Testis (tissue), 3 donors: ENCODE measurements around the gene FAM98A. TPM values are rescaled to one million over a fixed set of nuclear protein-coding genes. Genes with fewer than 3 reads are reported as not detected.

Experiments used
- DNase-seq: peaks from one replicate; pipeline ENCODE4 v3.0.0-alpha.2; 2019
- H3K27ac ChIP-seq, 2 donors: fragments of 200-600 bp; sonication (generic); one replicate each; pipeline ENCODE4 v1.5.1; 2019
- H3K27me3 ChIP-seq: fragments of 200-600 bp; sonication (generic); one replicate; pipeline ENCODE4 v1.5.1; 2019
- H3K36me3 ChIP-seq: fragments of 200-600 bp; sonication (generic); one replicate; pipeline ENCODE4 v1.5.1; 2017; ENCODE audit warnings: low read depth; ENCODE audit errors: missing control alignments
- H3K4me1 ChIP-seq: fragments of 200-600 bp; sonication (generic); one replicate; pipeline ENCODE4 v1.5.1; 2019
- H3K4me3 ChIP-seq, 2 donors: fragments of 200-600 bp; sonication (generic); one replicate each; pipeline ENCODE4 v1.5.1; 2017 to 2019
- H3K9me3 ChIP-seq: fragments of 200-600 bp; sonication (generic); one replicate; pipeline ENCODE4 v1.5.1; 2017
- POLR2A ChIP-seq: fragments of 450-650 bp; IDR thresholded peaks from one replicate; pipeline ENCODE4 v1.6.1; 2017; ENCODE audit warnings: antibody characterized with exemption, mild to moderate bottlenecking, moderate library complexity
- WGBS, 2 donors: methylation state at CpG; one replicate each; pipeline ENCODE4 v1.1.5; 2018; 5-methylcytosine and 5-hydroxymethylcytosine counted together
- intact Hi-C: fragments of 100-400 bp; cut with DNase I; formaldehyde crosslinking; loops from one replicate; pipeline ENCODE4 v1.15.1; 2023; ENCODE audit warnings: low total_unique reads
- polyA plus RNA-seq: library from polyadenylated mRNA; stranded (reverse); fragments of 350-450 nt; fragmentation: Illumina TruSeq; extraction: RNeasy Lipid Tissue Mini Kit (QIAGEN cat#74804); gene quantifications from one replicate; pipeline ENCODE4 v1.2.3, GENCODE V29; 2014; ENCODE audit warnings: low read depth, low replicate concordance; ENCODE audit not compliant: insufficient read depth
- total RNA-seq, 2 donors: library from RNA; depleted of rRNA; stranded (reverse); fragments of >200 nt; gene quantifications; one replicate each; pipeline ENCODE4 v1.2.3, GENCODE V29; 2016
- TF ChIP-seq, protein P1 (sequence below), 3 experiments: fragments of 450-650 bp in 2 of 3; fragments of 200-600 bp in 1 of 3; sonication (generic) in 1 of 3; IDR thresholded peaks; one replicate each; pipeline ENCODE4 v1.5.1; 2016 to 2019; ENCODE audit warnings: antibody characterized with exemption in 3 of 3, mild to moderate bottlenecking in 2 of 3, moderate library complexity in 1 of 3

The FAM98A gene
- total and polyA plus RNA-seq, 3 donors from 2014 or later = 133 to 231 (median 134) TPM

DNA sequence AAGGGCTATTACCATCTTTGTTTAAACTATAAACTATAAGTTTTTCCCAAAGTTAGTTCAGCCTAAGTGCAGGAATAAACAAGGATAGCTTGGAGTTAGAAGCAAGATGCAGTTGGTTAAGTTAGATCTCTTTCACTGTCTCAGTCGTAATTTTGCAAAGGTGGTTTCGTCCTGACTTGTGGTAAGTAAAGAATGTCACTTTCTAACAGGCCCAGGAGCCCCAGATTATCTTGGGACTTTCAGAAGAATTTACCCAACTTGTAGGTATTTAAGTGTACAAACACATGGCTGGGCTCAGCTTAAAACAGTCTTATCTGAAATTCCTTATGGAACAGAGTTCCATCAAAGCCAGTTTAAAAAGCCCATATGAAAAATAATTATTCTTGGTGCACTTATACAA lies 18.3 kb upstream of the FAM98A start:
- no peak for DNase-seq
- intact Hi-C loops = no loop called here
- Histone ChIP-seq H3K36me3 (no peaks in the 10 kb centered on the region), H3K4me3 (no peak overlapping the region), H3K27me3 (no peaks in the 10 kb centered on the region), H3K27ac (no peak overlapping the region), H3K9me3 (no peaks in the 10 kb centered on the region), H3K4me1 (peaks cover 6% of the 10 kb centered on the region)
- 99 to 100% methylated on average over 2 of the region's 2 CpGs for WGBS, 2 donors
- no peak for TF ChIP-seq POLR2A
- TF ChIP-seq, protein P1, sequence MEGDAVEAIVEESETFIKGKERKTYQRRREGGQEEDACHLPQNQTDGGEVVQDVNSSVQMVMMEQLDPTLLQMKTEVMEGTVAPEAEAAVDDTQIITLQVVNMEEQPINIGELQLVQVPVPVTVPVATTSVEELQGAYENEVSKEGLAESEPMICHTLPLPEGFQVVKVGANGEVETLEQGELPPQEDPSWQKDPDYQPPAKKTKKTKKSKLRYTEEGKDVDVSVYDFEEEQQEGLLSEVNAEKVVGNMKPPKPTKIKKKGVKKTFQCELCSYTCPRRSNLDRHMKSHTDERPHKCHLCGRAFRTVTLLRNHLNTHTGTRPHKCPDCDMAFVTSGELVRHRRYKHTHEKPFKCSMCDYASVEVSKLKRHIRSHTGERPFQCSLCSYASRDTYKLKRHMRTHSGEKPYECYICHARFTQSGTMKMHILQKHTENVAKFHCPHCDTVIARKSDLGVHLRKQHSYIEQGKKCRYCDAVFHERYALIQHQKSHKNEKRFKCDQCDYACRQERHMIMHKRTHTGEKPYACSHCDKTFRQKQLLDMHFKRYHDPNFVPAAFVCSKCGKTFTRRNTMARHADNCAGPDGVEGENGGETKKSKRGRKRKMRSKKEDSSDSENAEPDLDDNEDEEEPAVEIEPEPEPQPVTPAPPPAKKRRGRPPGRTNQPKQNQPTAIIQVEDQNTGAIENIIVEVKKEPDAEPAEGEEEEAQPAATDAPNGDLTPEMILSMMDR (IDR thresholded peaks at IDR 0.05) = no peak

DNA sequence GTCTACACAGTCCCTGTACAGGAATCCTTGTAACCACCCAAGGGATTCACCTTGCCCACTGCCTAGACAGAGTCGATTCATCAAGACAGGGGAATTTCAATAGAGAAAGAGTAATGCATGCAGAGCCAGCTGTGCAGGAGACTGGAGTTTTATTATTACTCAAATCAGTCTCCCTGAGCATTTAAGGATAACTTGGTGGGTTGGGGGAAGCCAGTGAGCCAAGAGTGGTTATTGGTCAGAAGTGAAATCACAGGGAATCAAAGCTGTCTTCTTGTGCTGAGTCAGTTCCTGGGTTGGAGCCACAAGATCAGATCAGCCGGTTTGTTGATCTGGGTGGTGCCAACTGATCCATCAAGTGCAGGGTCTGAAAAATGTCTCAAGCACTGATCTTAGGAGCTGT lies 17.8 kb upstream of the FAM98A start:
- Histone ChIP-seq H3K4me3 (no peak overlapping the region), H3K4me1 (peaks cover 6% of the 10 kb centered on the region), H3K27me3 (no peaks in the 10 kb centered on the region), H3K27ac (no peak overlapping the region), H3K36me3 (no peaks in the 10 kb centered on the region), H3K9me3 (no peaks in the 10 kb centered on the region)
- TF ChIP-seq POLR2A = no peak
- TF ChIP-seq, protein P1 (IDR thresholded peaks at IDR 0.05) = no peak
- no peak for DNase-seq
- intact Hi-C loops = no loop called here
- WGBS, 2 donors = 92 to 94% methylated on average over 2 of the region's 2 CpGs

DNA sequence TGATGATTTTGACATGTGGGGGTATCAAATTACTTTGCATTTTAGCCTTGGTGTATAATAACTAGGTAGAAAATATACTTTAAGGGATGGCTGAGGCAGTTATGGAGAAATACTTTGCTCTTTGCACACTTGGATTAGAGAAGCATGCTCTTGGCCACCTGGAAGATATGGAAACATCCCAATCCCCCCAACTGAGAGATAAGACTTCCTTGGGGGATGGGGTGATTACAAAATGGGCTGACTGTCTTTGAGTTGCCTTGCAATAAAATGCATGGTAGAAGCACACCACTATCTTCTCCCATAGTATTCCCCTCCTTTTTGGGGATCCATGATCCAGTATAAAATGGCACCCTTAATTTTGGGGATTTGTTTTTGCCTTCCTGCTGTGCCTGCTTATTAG lies 15.1 kb upstream of the FAM98A start:
- intact Hi-C loops = no loop called here
- Histone ChIP-seq H3K36me3 (no peaks in the 10 kb centered on the region), H3K27me3 (no peaks in the 10 kb centered on the region), H3K4me1 (peaks cover 7% of the 10 kb centered on the region), H3K27ac (peak overlapping the region; percentile 20 to 62), H3K4me3 (no peak overlapping the region), H3K9me3 (no peaks in the 10 kb centered on the region)
- DNase-seq = no peak
- TF ChIP-seq, protein P1 (IDR thresholded peaks at IDR 0.05) = no peak
- TF ChIP-seq POLR2A = no peak

DNA sequence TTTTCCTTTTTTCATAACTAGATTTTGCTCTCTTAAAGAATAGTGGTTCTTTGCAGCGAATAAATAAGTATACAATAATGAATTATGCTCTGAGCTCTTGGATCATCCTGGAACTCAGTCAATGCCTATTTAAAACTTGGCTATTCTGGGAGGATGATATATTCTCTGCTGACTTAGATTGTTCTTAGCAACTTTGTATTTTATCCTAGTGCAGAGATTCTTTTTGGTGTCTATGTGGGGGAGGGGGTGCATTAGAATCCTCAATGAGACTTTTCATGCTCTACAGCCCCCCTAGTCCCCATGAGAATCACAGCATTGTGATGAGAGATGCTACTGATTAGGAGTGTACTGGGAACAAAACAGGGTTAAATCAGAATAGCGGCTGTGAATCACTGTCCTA lies 8.8 kb upstream of the FAM98A start:
- peak overlapping the region; percentile 71 to 78 for H3K27ac ChIP-seq
- no peaks in the 10 kb centered on the region for H3K9me3 ChIP-seq
- H3K4me3 ChIP-seq = no peak overlapping the region
- peaks cover 22% of the 10 kb centered on the region for H3K4me1 ChIP-seq
- no peaks in the 10 kb centered on the region for H3K36me3 ChIP-seq
- DNase-seq = peak; percentile 77
- H3K27me3 ChIP-seq = no peaks in the 10 kb centered on the region
- TF ChIP-seq, protein P1 (IDR thresholded peaks at IDR 0.05) = no peak
- TF ChIP-seq POLR2A = no peak
- 56 to 66% methylated on average over 2 of the region's 2 CpGs for WGBS, 2 donors
- intact Hi-C loops = no loop called here

DNA sequence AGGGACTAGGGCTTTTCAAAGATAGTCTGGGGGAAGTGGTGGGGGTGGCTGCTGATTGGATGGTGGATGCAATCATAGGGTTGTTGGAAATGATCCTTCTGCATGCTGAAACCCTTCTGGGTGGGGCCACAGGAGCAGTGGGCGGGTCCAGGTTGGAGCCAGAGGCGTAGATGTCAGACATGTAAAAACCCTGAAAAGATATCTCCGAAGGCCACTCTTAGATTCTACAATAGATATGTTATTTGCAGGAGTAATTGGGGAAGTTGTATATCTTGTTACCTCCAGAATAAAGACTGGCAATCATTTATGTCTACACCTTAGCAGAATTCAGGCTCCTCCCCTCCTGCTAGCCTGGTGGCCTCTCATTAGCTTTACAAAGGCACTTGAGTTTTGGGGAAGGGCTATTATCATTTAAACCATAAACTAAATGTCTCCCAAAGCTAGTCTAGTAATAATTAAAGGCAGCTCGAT lies 8.2 kb upstream of the FAM98A start:
- no peaks in the 10 kb centered on the region for H3K27me3 ChIP-seq
- TF ChIP-seq, protein P1 (IDR thresholded peaks at IDR 0.05) = no peak
- no peak for TF ChIP-seq POLR2A
- H3K4me3 ChIP-seq = no peak overlapping the region
- H3K36me3 ChIP-seq = no peaks in the 10 kb centered on the region
- DNase-seq = peak; percentile 80
- intact Hi-C loops = no loop called here
- WGBS, 2 donors = 39 to 71% methylated on average over 4 of the region's 4 CpGs
- peak overlapping the region; percentile 71 to 78 for H3K27ac ChIP-seq
- no peaks in the 10 kb centered on the region for H3K9me3 ChIP-seq
- H3K4me1 ChIP-seq = peaks cover 19% of the 10 kb centered on the region
